WTC11 (cell line): ENCODE data around the gene MAGI3. TPM values are rescaled to one million over a fixed set of nuclear protein-coding genes. Genes with fewer than 3 reads are reported as not detected.
A peak's percentile ranks its signal among the peaks of the same experiment; 100 is the strongest.

Experiments used
- ATAC-seq: fragments of 200-7000 bp; cut with Tn5 transposase; 2 replicates; pipeline ENCODE4 v1.10.0; 2021; ENCODE audit warnings: mild to moderate bottlenecking, moderate library complexity
- CTCF ChIA-PET: fragments of 300-600 bp; sonication (Branson Sonifier 250); formaldehyde crosslinking; loops from one replicate; lab custom pipeline; 2021; ENCODE audit warnings: antibody characterized with exemption; lab: Charles Lee
- POLR2A ChIA-PET: fragments of 350-600 bp; sonication (Branson Sonifier 250); formaldehyde crosslinking; loops from one replicate; lab custom pipeline; 2021; ENCODE audit warnings: antibody characterized with exemption; lab: Charles Lee
- DNase-seq: peaks from one replicate; pipeline ENCODE4 v3.0.0; 2021; ENCODE audit warnings: low spot score
- H3K27ac Mint-ChIP-seq: 2 replicates; pipeline ENCODE4 v1.8.0; 2021; ENCODE audit warnings: mixed read lengths
- H3K27me3 Mint-ChIP-seq: 2 replicates; pipeline ENCODE4 v1.8.0; 2021; ENCODE audit warnings: low read depth, mild to moderate bottlenecking, moderate library complexity, mixed read lengths
- H3K36me3 Mint-ChIP-seq: 2 replicates; pipeline ENCODE4 v1.8.0; 2021; ENCODE audit warnings: mixed read lengths
- H3K4me1 Mint-ChIP-seq: 2 replicates; pipeline ENCODE4 v1.8.0; 2022; ENCODE audit warnings: mixed read lengths
- H3K4me3 Mint-ChIP-seq: 2 replicates; pipeline ENCODE4 v1.8.0; 2021; ENCODE audit warnings: mild to moderate bottlenecking, moderate library complexity, mixed read lengths
- H3K9me3 Mint-ChIP-seq: 2 replicates; pipeline ENCODE4 v1.8.0; 2021; ENCODE audit warnings: mixed read lengths
- CTCF ChIP-seq: fragments of 200-600 bp; IDR thresholded peaks from 2 replicates; pipeline ENCODE4 v1.8.0; 2022; ENCODE audit warnings: antibody characterized with exemption
- E2F5 ChIP-seq: sonication (generic); formaldehyde crosslinking; IDR thresholded peaks from 2 replicates; pipeline ENCODE4 v1.8.1; 2022; ENCODE audit warnings: mild to moderate bottlenecking, moderate library complexity, missing genetic modification reagents
- ESRRA ChIP-seq: sonication (generic); formaldehyde crosslinking; IDR thresholded peaks from 2 replicates; pipeline ENCODE4 v1.8.1; 2022; ENCODE audit warnings: mild to moderate bottlenecking, missing genetic modification reagents, borderline replicate concordance
- ETV6 ChIP-seq: sonication (generic); formaldehyde crosslinking; IDR thresholded peaks from 2 replicates; pipeline ENCODE4 v1.8.1; 2022; ENCODE audit warnings: mild to moderate bottlenecking, missing genetic modification reagents
- FOXK1 ChIP-seq: sonication (generic); formaldehyde crosslinking; IDR thresholded peaks from 2 replicates; pipeline ENCODE4 v1.8.0; 2022; ENCODE audit warnings: mild to moderate bottlenecking, moderate library complexity, missing genetic modification reagents
- GRHL2 ChIP-seq: fragments of 250-450 bp; sonication (Bioruptor Pico); IDR thresholded peaks from 2 replicates; pipeline ENCODE4 v1.8.0; 2022; ENCODE audit warnings: mild to moderate bottlenecking, moderate library complexity; ENCODE audit not compliant: insufficient replicate concordance, severe bottlenecking
- HMGA2 ChIP-seq: fragments of 250-450 bp; sonication (Bioruptor Pico); IDR thresholded peaks from 2 replicates; pipeline ENCODE4 v1.4.0; 2021; ENCODE audit warnings: mild to moderate bottlenecking, moderate library complexity
- IRF2 ChIP-seq: sonication (generic); formaldehyde crosslinking; IDR thresholded peaks from 2 replicates; pipeline ENCODE4 v1.8.0; 2022; ENCODE audit warnings: low read depth, missing genetic modification reagents, borderline replicate concordance
- JAZF1 ChIP-seq: fragments of 250-450 bp; sonication (Bioruptor Pico); IDR thresholded peaks from 2 replicates; pipeline ENCODE4 v1.9.0; 2021; ENCODE audit warnings: moderate library complexity, mild to moderate bottlenecking, inconsistent platforms
- MXD4 ChIP-seq: fragments of 250-450 bp; sonication (Bioruptor Pico); IDR thresholded peaks from 2 replicates; pipeline ENCODE4 v1.8.0; 2021; ENCODE audit warnings: mild to moderate bottlenecking, moderate library complexity, borderline replicate concordance
- NFYB ChIP-seq: sonication (generic); formaldehyde crosslinking; conservative IDR thresholded peaks from 2 replicates; pipeline ENCODE4 v1.8.0; 2022; ENCODE audit warnings: low read depth, missing genetic modification reagents
- NR1H2 ChIP-seq: sonication (generic); formaldehyde crosslinking; IDR thresholded peaks from 2 replicates; pipeline ENCODE4 v1.9.0; 2021; ENCODE audit warnings: mild to moderate bottlenecking, moderate library complexity, missing genetic modification reagents
- PRRX2 ChIP-seq: fragments of 250-450 bp; sonication (Bioruptor Pico); IDR thresholded peaks from 2 replicates; pipeline ENCODE4 v1.8.0; 2021; ENCODE audit warnings: mild to moderate bottlenecking
- RORB ChIP-seq: fragments of 250-450 bp; sonication (Bioruptor Pico); IDR thresholded peaks from 2 replicates; pipeline ENCODE4 v1.9.0; 2021; ENCODE audit warnings: mild to moderate bottlenecking
- STAT6 ChIP-seq: sonication (generic); formaldehyde crosslinking; conservative IDR thresholded peaks from 2 replicates; pipeline ENCODE4 v1.8.1; 2023; ENCODE audit warnings: mild to moderate bottlenecking, low read depth, missing genetic modification reagents, moderate library complexity
- TEAD1 ChIP-seq: sonication (generic); formaldehyde crosslinking; IDR thresholded peaks from 2 replicates; pipeline ENCODE4 v1.8.0; 2022; ENCODE audit warnings: mild to moderate bottlenecking, missing genetic modification reagents
- TEAD4 ChIP-seq: sonication (generic); formaldehyde crosslinking; IDR thresholded peaks from 2 replicates; pipeline ENCODE4 v1.8.0; 2022; ENCODE audit warnings: mild to moderate bottlenecking, missing genetic modification reagents
- USF1 ChIP-seq: sonication (generic); formaldehyde crosslinking; IDR thresholded peaks from 2 replicates; pipeline ENCODE4 v1.8.0; 2022; ENCODE audit warnings: mild to moderate bottlenecking, missing genetic modification reagents
- ZMAT4 ChIP-seq: fragments of 250-450 bp; sonication (Bioruptor Pico); IDR thresholded peaks from 2 replicates; pipeline ENCODE4 v1.9.0; 2021; ENCODE audit warnings: mild to moderate bottlenecking
- ZNF671 ChIP-seq: fragments of 250-450 bp; sonication (Bioruptor Pico); IDR thresholded peaks from 2 replicates; pipeline ENCODE4 v1.8.0; 2021; ENCODE audit warnings: mild to moderate bottlenecking
- total RNA-seq: library from RNA; stranded (reverse); gene quantifications from 3 replicates; pipeline ENCODE4 v1.2.3, GENCODE V29; 2021
- TF ChIP-seq, protein P1 (sequence below): sonication (generic); formaldehyde crosslinking; conservative IDR thresholded peaks from 2 replicates; pipeline ENCODE4 v1.8.1; 2022; ENCODE audit warnings: mild to moderate bottlenecking, missing genetic modification reagents
- TF ChIP-seq, protein P2 (sequence below): sonication (generic); formaldehyde crosslinking; IDR thresholded peaks from 2 replicates; pipeline ENCODE4 v1.8.0; 2023; ENCODE audit warnings: missing genetic modification reagents

MAGI3 gene
- total RNA-seq, 1 experiment from 2014 or later = 9.7 TPM

DNA sequence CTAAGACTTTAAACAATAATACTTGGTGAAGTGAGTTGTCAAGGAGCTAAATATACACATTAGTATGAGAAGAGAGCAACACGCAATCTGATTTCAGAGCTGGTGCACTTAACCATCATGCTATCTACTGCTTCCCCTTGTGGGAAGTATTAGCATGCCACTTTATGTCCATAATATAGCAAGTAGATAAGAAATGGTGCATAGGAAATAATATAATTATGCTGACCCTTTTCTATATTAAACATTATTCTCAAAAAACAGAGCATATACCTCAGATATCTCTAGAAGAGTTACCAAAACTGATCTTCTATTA, 63.4 kb downstream of the MAGI3 start (continued):
- TF ChIP-seq, protein P1, sequence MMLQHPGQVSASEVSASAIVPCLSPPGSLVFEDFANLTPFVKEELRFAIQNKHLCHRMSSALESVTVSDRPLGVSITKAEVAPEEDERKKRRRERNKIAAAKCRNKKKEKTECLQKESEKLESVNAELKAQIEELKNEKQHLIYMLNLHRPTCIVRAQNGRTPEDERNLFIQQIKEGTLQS = no peak
- TF ChIP-seq IRF2 (CRISPR knock-in tag) = no peak

DNA sequence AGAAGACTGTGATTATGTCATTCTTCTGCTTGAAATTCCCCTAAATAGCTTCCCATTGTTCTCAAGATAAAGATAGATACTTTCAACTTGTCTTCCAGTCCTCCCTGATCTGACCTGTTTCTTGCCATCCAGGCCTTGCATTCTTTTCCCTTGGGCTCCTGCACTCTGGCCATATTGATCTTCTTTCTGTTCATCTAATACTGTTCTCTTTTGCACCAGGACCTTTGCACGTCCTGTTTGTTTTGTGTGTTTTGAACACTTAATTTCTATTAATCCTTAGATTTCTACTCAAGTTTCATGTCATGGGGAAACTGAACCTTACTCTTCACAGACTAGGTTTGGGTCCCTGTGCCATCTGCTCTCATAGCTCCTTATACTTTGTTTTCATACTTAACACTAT, 65.1 kb downstream of the MAGI3 start:
- TF ChIP-seq FOXK1 (CRISPR knock-in tag) (no peak), PRRX2 (CRISPR knock-in tag) (no peak), TEAD1 (no peak), E2F5 (CRISPR knock-in tag) (no peak), TEAD4 (no peak), ESRRA (no peak), GRHL2 (CRISPR knock-in tag) (no peak)
- H3K27ac Mint-ChIP-seq = no peak overlapping the region
- H3K27me3 Mint-ChIP-seq = no peaks in the 10 kb centered on the region
- H3K9me3 Mint-ChIP-seq = peaks cover 11% of the 10 kb centered on the region
- H3K4me1 Mint-ChIP-seq = peaks cover 4% of the 10 kb centered on the region
- peaks cover 8% of the 10 kb centered on the region for H3K36me3 Mint-ChIP-seq
- no peak for DNase-seq
- no peak overlapping the region for H3K4me3 Mint-ChIP-seq
- CTCF ChIA-PET = interaction anchor here (0.7 kb wide), 1 partner anchor 236 kb away, joined by 4 read pairs; no protein-coding TSS in a partner anchor
- POLR2A ChIA-PET = no interaction called here
- ATAC-seq = no peak

- peaks cover 20% of the 10 kb centered on the region for H3K9me3 Mint-ChIP-seq
- TF ChIP-seq NR1H2 = no peak
- TF ChIP-seq ETV6 (CRISPR knock-in tag) = no peak
- peaks cover 8% of the 10 kb centered on the region for H3K36me3 Mint-ChIP-seq
- POLR2A ChIA-PET = no interaction called here
- H3K4me3 Mint-ChIP-seq = no peak overlapping the region
- peaks cover 2% of the 10 kb centered on the region for H3K4me1 Mint-ChIP-seq
- CTCF ChIA-PET = no interaction called here
- DNase-seq (no peak), ATAC-seq (no peak)
- H3K27me3 Mint-ChIP-seq = no peaks in the 10 kb centered on the region
- peak overlapping the region; percentile 74 for H3K27ac Mint-ChIP-seq
Observed at GRCh38 chr1:113456967-113457366, 66.7 kb downstream of the MAGI3 start.

DNA sequence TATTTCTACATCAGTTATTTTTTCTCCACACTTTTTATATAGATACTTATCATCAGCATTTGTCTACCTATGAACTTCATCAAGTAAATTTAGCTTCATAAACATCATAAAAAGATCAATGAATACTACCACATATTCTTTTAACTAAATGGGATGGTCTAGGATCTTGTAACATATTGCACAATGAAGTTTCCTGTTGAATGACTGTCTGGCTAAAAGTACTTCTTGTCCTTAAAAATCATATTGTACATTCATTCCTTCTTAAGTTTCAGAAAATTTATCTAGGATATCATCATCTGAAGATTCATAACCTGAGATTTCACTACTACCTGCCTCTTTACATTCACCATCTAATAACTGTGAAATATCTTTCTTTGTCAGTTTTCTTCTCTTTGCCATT, 69.0 kb downstream of the MAGI3 start:
- no peak for ATAC-seq
- H3K4me3 Mint-ChIP-seq = no peak overlapping the region
- ChIA-PET CTCF (no interaction called here), POLR2A (no interaction called here)
- DNase-seq = no peak
- no peaks in the 10 kb centered on the region for H3K4me1 Mint-ChIP-seq
- H3K27me3 Mint-ChIP-seq = no peaks in the 10 kb centered on the region
- H3K36me3 Mint-ChIP-seq = peaks cover 8% of the 10 kb centered on the region
- H3K27ac Mint-ChIP-seq = no peak overlapping the region
- TF ChIP-seq NFYB (CRISPR knock-in tag) (no peak), RORB (CRISPR knock-in tag) (no peak), ZNF671 (CRISPR knock-in tag) (no peak), STAT6 (CRISPR knock-in tag) (no peak), MXD4 (CRISPR knock-in tag) (no peak), TEAD4 (no peak)
- H3K9me3 Mint-ChIP-seq = peaks cover 20% of the 10 kb centered on the region

DNA sequence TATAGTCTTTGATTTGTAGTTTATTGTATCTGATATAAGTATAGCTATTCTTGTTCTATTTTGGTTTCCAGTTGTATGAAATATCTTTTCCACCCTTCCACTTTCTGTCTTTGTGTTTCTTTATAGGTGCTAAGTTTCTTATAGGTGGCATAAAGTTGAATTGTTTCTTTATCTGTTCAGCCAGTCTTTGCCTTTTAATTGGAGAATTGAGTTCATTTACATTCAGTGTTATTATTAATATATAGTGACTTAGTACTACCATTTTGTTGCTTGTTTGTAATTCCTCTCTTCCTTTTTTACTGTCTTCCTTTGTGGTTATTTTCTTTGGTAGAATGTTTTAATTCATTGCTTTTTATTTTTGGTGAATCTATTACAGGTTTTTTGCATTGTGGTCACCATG, 77.7 kb downstream of the MAGI3 start:
- Mint-ChIP-seq H3K4me3 (no peak overlapping the region), H3K27ac (no peak overlapping the region), H3K4me1 (no peaks in the 10 kb centered on the region), H3K27me3 (no peaks in the 10 kb centered on the region), H3K9me3 (peaks cover 14% of the 10 kb centered on the region), H3K36me3 (peaks cover 8% of the 10 kb centered on the region)
- CTCF ChIA-PET = no interaction called here
- ATAC-seq (no peak), DNase-seq (no peak)
- POLR2A ChIA-PET = no interaction called here
- TF ChIP-seq ZMAT4 (CRISPR knock-in tag) = no peak
- TF ChIP-seq CTCF = no peak
- no peak for TF ChIP-seq IRF2 (CRISPR knock-in tag)
- TF ChIP-seq, protein P2, sequence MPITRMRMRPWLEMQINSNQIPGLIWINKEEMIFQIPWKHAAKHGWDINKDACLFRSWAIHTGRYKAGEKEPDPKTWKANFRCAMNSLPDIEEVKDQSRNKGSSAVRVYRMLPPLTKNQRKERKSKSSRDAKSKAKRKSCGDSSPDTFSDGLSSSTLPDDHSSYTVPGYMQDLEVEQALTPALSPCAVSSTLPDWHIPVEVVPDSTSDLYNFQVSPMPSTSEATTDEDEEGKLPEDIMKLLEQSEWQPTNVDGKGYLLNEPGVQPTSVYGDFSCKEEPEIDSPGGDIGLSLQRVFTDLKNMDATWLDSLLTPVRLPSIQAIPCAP = no peak
- no peak for TF ChIP-seq JAZF1 (CRISPR knock-in tag)
- no peak for TF ChIP-seq HMGA2
- no peak for TF ChIP-seq USF1 (CRISPR knock-in tag)
